GM10266 (cell line): ENCODE results near the gene LNP1.

Experiments used
- DNase-seq: peaks from one replicate; pipeline ENCODE4 v3.0.0; 2012; ENCODE audit errors: extremely low spot score
- TF ChIP-seq, protein P1 (sequence below): IDR thresholded peaks from 2 replicates; pipeline ENCODE4 v1.5.1; 2012; ENCODE audit warnings: mild to moderate bottlenecking, low read depth; ENCODE audit not compliant: control insufficient read depth, insufficient read depth; ENCODE audit errors: missing control alignments

Gene LNP1

DNA sequence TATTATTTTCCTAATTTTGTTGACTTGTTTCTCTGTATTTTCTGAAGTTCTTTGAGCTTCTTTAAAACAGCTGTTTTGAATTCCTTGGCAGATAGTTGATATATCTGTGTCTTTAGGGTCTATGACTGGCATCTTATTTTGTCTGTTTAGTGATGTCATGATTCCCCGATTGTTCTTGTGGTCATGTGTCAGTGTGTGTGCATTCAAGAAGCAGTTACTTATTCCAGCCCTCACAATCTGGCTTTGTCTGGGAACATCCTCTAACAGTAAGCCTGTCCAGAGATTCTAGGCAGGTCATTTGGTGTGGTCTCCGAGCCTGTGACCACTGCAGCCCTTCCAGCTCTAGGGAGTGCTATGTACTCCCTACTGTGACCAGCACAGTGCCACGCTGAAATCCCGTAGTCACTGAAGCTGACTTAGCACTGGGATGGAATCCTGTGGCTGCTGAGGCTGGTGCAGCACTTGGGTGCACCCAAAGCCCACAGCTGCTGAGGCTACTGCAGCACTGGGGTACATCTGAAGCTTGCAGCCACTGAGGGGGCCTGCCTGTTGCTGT, 6.7 kb downstream of the LNP1 start:
- no peak for DNase-seq
- TF ChIP-seq, protein P1, sequence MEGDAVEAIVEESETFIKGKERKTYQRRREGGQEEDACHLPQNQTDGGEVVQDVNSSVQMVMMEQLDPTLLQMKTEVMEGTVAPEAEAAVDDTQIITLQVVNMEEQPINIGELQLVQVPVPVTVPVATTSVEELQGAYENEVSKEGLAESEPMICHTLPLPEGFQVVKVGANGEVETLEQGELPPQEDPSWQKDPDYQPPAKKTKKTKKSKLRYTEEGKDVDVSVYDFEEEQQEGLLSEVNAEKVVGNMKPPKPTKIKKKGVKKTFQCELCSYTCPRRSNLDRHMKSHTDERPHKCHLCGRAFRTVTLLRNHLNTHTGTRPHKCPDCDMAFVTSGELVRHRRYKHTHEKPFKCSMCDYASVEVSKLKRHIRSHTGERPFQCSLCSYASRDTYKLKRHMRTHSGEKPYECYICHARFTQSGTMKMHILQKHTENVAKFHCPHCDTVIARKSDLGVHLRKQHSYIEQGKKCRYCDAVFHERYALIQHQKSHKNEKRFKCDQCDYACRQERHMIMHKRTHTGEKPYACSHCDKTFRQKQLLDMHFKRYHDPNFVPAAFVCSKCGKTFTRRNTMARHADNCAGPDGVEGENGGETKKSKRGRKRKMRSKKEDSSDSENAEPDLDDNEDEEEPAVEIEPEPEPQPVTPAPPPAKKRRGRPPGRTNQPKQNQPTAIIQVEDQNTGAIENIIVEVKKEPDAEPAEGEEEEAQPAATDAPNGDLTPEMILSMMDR = no peak

DNA sequence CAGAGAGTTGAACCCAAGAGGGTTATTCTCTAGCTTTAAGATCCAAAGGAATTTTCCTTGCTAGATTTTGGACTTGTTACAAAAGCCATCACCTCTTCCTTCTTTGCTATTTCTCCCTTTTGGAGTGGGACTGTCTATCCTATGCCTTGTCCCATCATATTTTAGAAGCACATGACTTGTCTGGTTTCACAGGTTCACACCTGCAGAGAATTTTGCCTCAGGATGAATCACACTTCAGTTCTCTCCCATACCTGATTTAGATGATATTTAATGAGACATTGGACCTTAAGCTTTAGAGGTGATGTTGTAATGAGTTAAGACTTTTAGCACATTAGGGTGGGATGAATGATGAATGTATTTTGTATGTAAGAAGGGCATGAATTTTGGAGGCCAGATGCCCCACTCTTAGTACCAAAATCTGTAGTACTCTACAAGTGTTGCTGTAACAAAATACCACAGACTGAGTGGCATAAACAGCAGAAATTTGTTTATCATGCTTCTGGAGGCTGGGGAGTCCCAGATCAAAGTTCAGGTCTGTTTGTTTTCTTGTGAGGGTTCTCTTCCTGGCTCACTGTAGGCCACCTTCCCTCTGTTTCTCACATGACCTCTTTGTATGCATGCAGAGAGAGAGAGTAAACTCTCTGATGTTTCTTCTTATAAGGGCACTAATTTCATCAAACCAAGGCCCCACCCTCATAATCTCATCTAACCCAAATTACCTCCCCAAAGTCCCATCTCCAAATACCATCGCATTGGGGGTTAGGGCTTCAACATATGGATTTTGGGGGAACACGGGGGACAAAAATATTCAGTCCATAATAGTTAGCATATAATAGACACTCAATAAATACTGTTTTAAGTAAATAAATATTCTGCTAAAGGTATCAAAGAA, 10.0 kb downstream of the LNP1 start:
- TF ChIP-seq, protein P1 = no peak
- no peak for DNase-seq

DNA sequence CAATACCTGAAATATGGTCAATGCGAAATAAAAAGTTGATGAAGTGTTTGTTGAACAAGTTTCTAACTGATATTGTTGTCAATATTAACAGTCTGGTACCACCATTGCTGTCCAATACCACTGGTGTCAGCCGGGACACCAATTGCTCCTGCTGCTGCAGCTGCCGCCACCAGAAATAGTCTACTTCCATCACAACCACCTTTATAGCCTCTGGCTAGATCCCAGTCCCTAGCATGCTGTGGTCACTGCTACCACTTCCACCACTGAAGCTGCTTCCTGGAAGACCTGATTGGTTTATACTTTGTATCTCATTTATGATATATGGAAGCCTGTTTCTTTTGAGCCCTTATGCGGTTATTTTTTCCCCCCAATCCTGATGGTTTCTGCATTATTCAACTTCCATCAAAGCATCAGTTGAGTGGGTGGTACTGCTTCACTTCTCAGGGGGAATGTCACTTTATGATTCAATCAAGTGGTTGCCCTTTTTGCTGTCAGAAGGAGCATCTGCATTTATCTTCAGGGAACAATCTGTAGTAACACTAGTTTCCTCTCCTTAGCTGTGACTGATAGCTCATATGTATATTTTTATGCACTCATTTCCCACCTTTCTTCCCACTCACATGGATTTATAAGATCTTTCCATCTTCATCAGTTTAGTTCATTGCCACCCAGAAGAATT, 11.7 kb downstream of the LNP1 start:
- DNase-seq = no peak
- TF ChIP-seq, protein P1 = no peak

DNA sequence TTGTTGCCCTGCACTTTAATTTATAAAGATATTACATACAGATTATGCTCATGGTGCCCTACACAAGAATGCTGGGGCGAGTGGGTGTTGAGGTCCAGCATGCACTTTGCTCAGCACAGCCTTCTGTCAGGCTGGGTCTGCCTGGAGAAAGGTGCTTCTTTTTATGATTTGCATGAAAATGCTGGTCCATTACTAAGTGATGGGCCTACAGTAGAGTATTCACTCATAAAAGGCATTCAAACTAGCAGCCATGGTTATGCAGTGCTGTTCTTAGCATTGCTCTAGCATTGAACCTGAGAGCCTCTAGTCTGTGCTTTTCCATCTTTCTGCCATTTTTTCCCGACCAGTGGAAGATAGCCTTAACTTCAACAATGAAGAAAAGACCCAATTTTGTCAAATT, 12.3 kb downstream of the LNP1 start:
- TF ChIP-seq, protein P1 = no peak

DNA sequence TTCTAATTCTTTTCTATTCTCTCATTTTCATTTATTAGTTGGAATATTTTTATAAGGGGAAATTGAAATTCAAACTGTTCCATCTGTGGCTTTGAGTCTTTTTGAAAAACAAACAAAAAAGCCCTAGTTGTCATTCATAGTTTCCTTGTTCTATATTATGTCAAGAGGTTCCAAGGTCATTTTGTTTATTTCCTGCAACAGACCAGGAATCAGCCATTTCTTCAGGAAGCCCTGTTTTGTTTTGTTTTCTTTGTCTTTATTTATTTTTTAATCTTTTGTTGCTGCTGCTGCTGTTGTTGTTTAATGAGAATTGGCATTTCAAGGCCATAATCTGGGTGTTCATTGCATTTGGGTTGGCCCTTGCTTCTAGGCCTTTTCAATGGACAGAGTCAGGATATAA, 14.8 kb downstream of the LNP1 start:
- DNase-seq = no peak

More for the DNA sequence above, 12.3 kb downstream of the LNP1 start:
- no peak for DNase-seq

DNA sequence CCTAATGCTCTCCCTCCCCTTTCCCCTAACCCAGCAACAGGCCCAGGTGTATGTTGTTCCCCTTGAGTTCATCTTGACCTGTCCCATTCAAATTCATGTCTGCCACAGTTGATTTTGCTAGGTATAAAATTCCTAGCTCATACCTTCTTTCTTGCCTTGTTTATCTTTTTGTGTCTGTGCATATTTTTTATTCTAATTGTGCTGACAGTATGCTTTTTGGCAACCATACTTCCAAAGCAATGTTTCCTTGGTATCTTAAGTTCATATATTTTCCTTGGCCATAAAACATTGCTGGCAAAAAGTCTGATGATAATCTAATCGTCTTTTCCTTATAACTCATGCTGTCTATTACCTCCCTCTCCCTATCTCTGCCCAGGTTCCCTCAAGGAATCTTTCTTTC, 15.5 kb downstream of the LNP1 start:
- DNase-seq = no peak
- TF ChIP-seq, protein P1 = no peak

More for the DNA sequence above, 14.8 kb downstream of the LNP1 start:
- TF ChIP-seq, protein P1 = no peak
